ENCODE results near the gene UGP2. TPM values are rescaled to one million over a fixed set of nuclear protein-coding genes. Genes with fewer than 3 reads are reported as not detected.

UGP2 gene
- total and polyA plus RNA-seq, 2 of the 4 experiments (the other 2 are of a cell fraction), result 45.0 to 58.8 TPM

- Histone ChIP-seq H2BK120ac (ENCODE audit: low read depth, low read length) (no peak overlapping the region), H4K8ac (ENCODE audit: low read depth in 2 of 2, low read length in 2 of 2) (no peak overlapping the region), H3K23ac (ENCODE audit: low read depth, low read length) (no peak overlapping the region), H3K79me1 (ENCODE audit: low read depth in 1 of 2, low read length in 2 of 2) (peaks cover 24 to 48% of the 10 kb centered on the region in 2 experiments), H3K36me3 (ENCODE audit: control insufficient read depth, insufficient read depth, low read length) (peaks cover 25% of the 10 kb centered on the region), H3K4me1 (ENCODE audit: control insufficient read depth, insufficient read depth, low read length) (peaks cover 7% of the 10 kb centered on the region), H3K4ac (ENCODE audit: low read depth, low read length) (no peak overlapping the region), H3K9me1 (ENCODE audit: insufficient read depth, low read length) (no peaks in the 10 kb centered on the region), H4K91ac (ENCODE audit: insufficient read depth, low read depth, low read length) (no peak overlapping the region), H2BK20ac (ENCODE audit: low read depth, low read length) (no peak overlapping the region), H3K4me3 (ENCODE audit: insufficient read depth, low read depth, low read length) (no peak overlapping the region), H3K4me2 (ENCODE audit: low read depth, low read length) (no peak overlapping the region), H2AK9ac (replicated peaks; ENCODE audit: low read depth, low read length, poor library complexity) (no peak overlapping the region), H4K5ac (ENCODE audit: low read depth, low read length) (no peak overlapping the region), H3K14ac (replicated peaks; ENCODE audit: low read depth, low read length) (no peak overlapping the region), H3K27ac (ENCODE audit: insufficient read depth, low read length) (no peak overlapping the region), H4K20me1 (ENCODE audit: insufficient read depth, low read length) (peaks cover 31% of the 10 kb centered on the region; the same call in 1 of the 2 replicates), H2AK5ac (ENCODE audit: low read depth, low read length) (no peak overlapping the region), H3K9ac (ENCODE audit: low read depth, low read length) (no peak overlapping the region), H3K9me3 (ENCODE audit: control insufficient read depth, insufficient read depth, low read length) (no peaks in the 10 kb centered on the region), H2AFZ (replicated peaks; ENCODE audit: low read length, poor library complexity) (no peak overlapping the region), H3K56ac (ENCODE audit: extremely low read depth, insufficient read depth, low read length) (no peak overlapping the region), H3K27me3 (ENCODE audit: control insufficient read depth, insufficient read depth, low read length) (no peaks in the 10 kb centered on the region), H2BK5ac (ENCODE audit: low read depth, low read length, poor library complexity, severe bottlenecking) (no peak overlapping the region), H3K18ac (ENCODE audit: low read depth, low read length) (no peak overlapping the region), H2BK15ac (ENCODE audit: low read depth, low read length) (no peak overlapping the region)
- DNase-seq (no peak), ATAC-seq (ENCODE audit: low read depth) (no peak)
- ChIA-PET CTCF (interaction anchor here (1.0 kb wide), 1 partner anchor 156 kb away, joined by 5 read pairs; no protein-coding TSS in a partner anchor), POLR2A (ENCODE audit: unreplicated experiment) (no interaction called here)
- 90% methylated on average over 2 of the region's 14 CpGs; no CpG with 5 or more reads in 1 of the 2 experiments for WGBS, 2 experiments (ENCODE audit: extremely low coverage in 2 of 2, insufficient read length in 1 of 2)
- in situ Hi-C loops (cut with MboI; ENCODE audit: low sequenced_read_pairs), result loop anchor here (10.0 kb wide), 2 partner anchors 161 to 251 kb away; no protein-coding TSS in a partner anchor
- BruUV-seq (replicated peaks), result no TSS peak
- dilution Hi-C loops (cut with HindIII; ENCODE audit: low sequenced_read_pairs, unreplicated experiment), result loop anchor here (25.0 kb wide), 1 partner anchor 168 kb away; no protein-coding TSS in a partner anchor
- intact Hi-C loops (cut with micrococcal nuclease), result no loop called here
- no peak for TF ChIP-seq NFE2L2 (IDR thresholded peaks at IDR 0.05; ENCODE audit: low read depth, low read length)
- TF ChIP-seq BHLHE40 (IDR thresholded peaks at IDR 0.05; ENCODE audit: low read depth, low read length), result no peak
- TF ChIP-seq CHD1 (IDR thresholded peaks at IDR 0.05; ENCODE audit: low read depth, low read length), result no peak
- TF ChIP-seq MAFK (IDR thresholded peaks at IDR 0.05; ENCODE audit: low read depth, low read length), result no peak
- TF ChIP-seq CTCF (conservative IDR thresholded peaks at IDR 0.05; ENCODE audit: low read depth, low read length), result no peak
- TF ChIP-seq MAZ (IDR thresholded peaks at IDR 0.05; ENCODE audit: borderline replicate concordance, low read depth, low read length), result no peak
- TF ChIP-seq ELK1 (IDR thresholded peaks at IDR 0.05; ENCODE audit: borderline replicate concordance, low read depth, low read length), result no peak
- TF ChIP-seq MXI1 (IDR thresholded peaks at IDR 0.05; ENCODE audit: borderline replicate concordance, low read depth, low read length), result no peak
- no peak for TF ChIP-seq FOS (IDR thresholded peaks at IDR 0.05; ENCODE audit: low read depth, low read length)
- no peak for TF ChIP-seq SMC3 (IDR thresholded peaks at IDR 0.05; ENCODE audit: low read depth, low read length)
- no peak for TF ChIP-seq CEBPB (IDR thresholded peaks at IDR 0.05; ENCODE audit: low read depth, low read length)
- no peak for TF ChIP-seq RCOR1 (IDR thresholded peaks at IDR 0.05; ENCODE audit: insufficient replicate concordance, low read length)
- TF ChIP-seq RAD21 (IDR thresholded peaks at IDR 0.05; ENCODE audit: low read length), result no peak
- no peak for TF ChIP-seq RFX5 (IDR thresholded peaks at IDR 0.05; ENCODE audit: low read depth, low read length)
Observed at GRCh38 chr2:63855418-63856302, 14.0 kb downstream of the UGP2 start.
